Cardiac fibroblast (primary cell): ENCODE results near the gene GMPR.
A peak's percentile ranks its signal among the peaks of the same experiment; 100 is the strongest.

Experiments
- DNase-seq, 2 donors: peaks; one replicate each; pipeline versions ENCODE4 v3.0.0 to v3.0.0-alpha.2; 2010; ENCODE audit warnings: low read depth in 2 of 2
- H3K4me3 ChIP-seq, 2 donors: replicated peaks in 1 of 2; 1 replicate in 1 of 2; 2 replicates in 1 of 2; pipeline ENCODE4 v1.5.1; 2011; ENCODE audit warnings: low read depth in 2 of 2, low read length in 2 of 2, mild to moderate bottlenecking in 2 of 2, moderate library complexity in 1 of 2
- CTCF ChIP-seq: IDR thresholded peaks from one replicate; pipeline ENCODE4 v1.5.1; 2011; ENCODE audit warnings: low read depth, mild to moderate bottlenecking, low read length, inconsistent platforms

Gene GMPR

DNA sequence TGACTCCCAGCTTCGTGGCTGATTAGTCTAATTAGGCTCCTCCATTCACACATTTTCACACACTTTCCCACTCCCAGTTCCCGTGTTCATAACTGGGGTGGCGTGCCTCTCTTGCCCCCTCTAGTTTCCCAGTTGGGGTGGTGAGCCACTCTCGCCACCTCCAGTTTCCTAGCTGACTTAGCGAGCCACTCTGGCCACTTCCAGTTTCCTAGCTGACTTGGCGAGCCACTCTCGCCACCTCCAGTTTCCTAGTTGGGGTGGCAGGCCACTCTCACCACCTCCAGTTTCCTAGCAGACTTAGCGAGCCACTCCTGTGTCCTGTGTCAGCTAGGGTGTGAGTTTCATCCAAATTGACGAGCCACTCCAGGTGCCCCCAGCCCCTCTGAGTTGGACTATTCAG lies 7.4 kb upstream of the GMPR start:
- TF ChIP-seq CTCF: no peak
- no peak overlapping the region for H3K4me3 ChIP-seq
- DNase-seq: no peak

GRCh38 chr6:16232086-16232485 lies 6.3 kb upstream of the GMPR start:
- H3K4me3 ChIP-seq: no peak overlapping the region
- no peak for TF ChIP-seq CTCF
- DNase-seq: no peak

DNA sequence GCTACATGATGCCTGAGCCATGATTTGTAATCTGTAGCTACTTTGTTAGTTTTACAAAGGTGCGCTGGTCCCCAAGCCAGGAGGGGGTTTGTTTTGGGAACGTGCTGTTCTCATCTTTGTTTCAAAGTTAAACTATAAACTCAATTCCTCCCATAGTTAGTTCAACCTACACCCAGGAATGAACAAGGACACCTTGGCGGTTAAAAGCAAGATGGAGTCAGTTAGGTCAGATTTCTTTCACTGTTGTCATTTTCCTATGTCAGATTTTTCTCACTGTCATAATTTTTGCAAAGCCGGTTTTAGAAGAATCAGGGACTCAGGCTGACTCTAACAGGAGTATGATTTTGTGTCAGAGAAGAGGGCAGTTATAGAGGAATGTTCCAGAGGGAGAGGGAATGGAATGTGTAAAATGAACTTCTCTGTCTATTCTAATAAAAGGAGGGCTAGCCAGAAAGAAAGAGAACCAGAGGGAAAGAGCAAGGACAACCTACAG lies 2.3 kb upstream of the GMPR start:
- H3K4me3 ChIP-seq: no peak overlapping the region
- peak in 1 of 2 donors; percentile 39 for DNase-seq
- TF ChIP-seq CTCF: no peak

GRCh38 chr6:16236631-16237199 lies 1.7 kb upstream of the GMPR start:
- H3K4me3 ChIP-seq: peak overlapping the region in 1 of 2 donors; percentile 5
- peak; percentile 55 to 75 for DNase-seq
- no peak for TF ChIP-seq CTCF

GRCh38 chr6:16237242-16237641 lies 1.1 kb upstream of the GMPR start:
- no peak for TF ChIP-seq CTCF
- no peak for DNase-seq
- no peak overlapping the region for H3K4me3 ChIP-seq

GRCh38 chr6:16238963-16239797 lies 793 bp downstream of the GMPR start:
- H3K4me3 ChIP-seq: peak overlapping the region; percentile 57 to 78
- peak in 1 of 2 donors; percentile 39 for DNase-seq
- TF ChIP-seq CTCF: peak; percentile 11
